Transverse colon (tissue), 4 donors: ENCODE results near the gene HOXB1. TPM values are rescaled to one million over a fixed set of nuclear protein-coding genes. Genes with fewer than 3 reads are reported as not detected.
A peak's percentile ranks its signal among the peaks of the same experiment; 100 is the strongest.

Source experiments
- DNase-seq: peaks from one replicate; pipeline ENCODE4 v3.0.0-alpha.2; 2019
- H3K27ac ChIP-seq, 4 donors: fragments of 200-600 bp; sonication (generic); 2 replicates each; pipeline ENCODE4 v1.5.1; 2016 to 2018; ENCODE audit warnings: inconsistent platforms in 4 of 4
- H3K27me3 ChIP-seq: fragments of 200-600 bp; sonication (generic); 2 replicates; pipeline ENCODE4 v1.5.1; 2017; ENCODE audit warnings: inconsistent platforms
- H3K36me3 ChIP-seq, 4 donors: fragments of 200-600 bp; sonication (generic); 2 replicates each; pipeline ENCODE4 v1.5.1; 2017 to 2019; ENCODE audit warnings: inconsistent platforms in 4 of 4
- H3K4me1 ChIP-seq, 4 donors: fragments of 200-600 bp; sonication (generic); 2 replicates each; pipeline ENCODE4 v1.5.1; 2017 to 2020; ENCODE audit warnings: inconsistent platforms in 4 of 4
- H3K4me3 ChIP-seq, 4 donors: fragments of 200-600 bp; sonication (generic); 1 replicate in 1 of 4; 2 replicates in 3 of 4; pipeline versions ENCODE4 v1.5.1 to v1.6.1; 2017 to 2019; ENCODE audit warnings: inconsistent platforms in 4 of 4
- H3K9me3 ChIP-seq, 2 donors: fragments of 200-600 bp; sonication (generic); 2 replicates each; pipeline ENCODE4 v1.5.1; 2017 to 2019; ENCODE audit warnings: inconsistent platforms in 2 of 2
- CTCF ChIP-seq, 5 experiments: fragments of 200-600 bp in 3 of 5; fragments of 450-650 bp in 2 of 5; sonication (generic) in 3 of 5; IDR thresholded peaks; 1 replicate in 2 of 5; 2 replicates in 3 of 5; pipeline ENCODE4 v1.5.1; 2016 to 2017; ENCODE audit warnings: antibody characterized with exemption in 5 of 5, inconsistent platforms in 3 of 5, mild to moderate bottlenecking in 2 of 5, moderate library complexity in 1 of 5
- EP300 ChIP-seq: sonication (generic); formaldehyde crosslinking; IDR thresholded peaks from one replicate; pipeline ENCODE4 v1.6.1; 2017; ENCODE audit warnings: antibody characterized with exemption, low read depth
- POLR2A ChIP-seq: fragments of 450-650 bp; IDR thresholded peaks from one replicate; pipeline ENCODE4 v1.6.1; 2016; ENCODE audit warnings: antibody characterized with exemption, mild to moderate bottlenecking, moderate library complexity
- POLR2AphosphoS5 ChIP-seq, 3 donors: sonication (generic); formaldehyde crosslinking; IDR thresholded peaks; one replicate each; pipeline ENCODE4 v1.6.1; 2016; ENCODE audit warnings: antibody characterized with exemption in 3 of 3
- WGBS, 2 donors: methylation state at CpG; one replicate each; pipeline ENCODE4 v1.1.5; 2018; ENCODE audit warnings: low coverage in 1 of 2; 5-methylcytosine and 5-hydroxymethylcytosine counted together
- in situ Hi-C, 4 donors: fragments of 200-750 bp; cut with MboI; loops; one replicate each; pipeline versions ENCODE4 v1.15.0 to v1.15.1; 2017; ENCODE audit warnings: low sequenced_read_pairs in 3 of 4, low pct_ligation_motif_present in 1 of 4, low pct_unique_long_range_greater_than_20kb in 1 of 4
- intact Hi-C: fragments of 100-400 bp; cut with DNase I; formaldehyde crosslinking; loops from one replicate; pipeline ENCODE4 v1.15.1; 2023; ENCODE audit warnings: low total_unique reads
- total RNA-seq, 4 donors: library from RNA; depleted of rRNA; stranded (reverse); fragments of >200 nt; gene quantifications; one replicate each; pipeline ENCODE4 v1.1.0, GENCODE V29; 2016

The HOXB1 gene
- total RNA-seq, 4 donors from 2014 or later, result not detected

- no peak overlapping the region for H3K4me3 ChIP-seq
- no peaks in the 10 kb centered on the region for H3K36me3 ChIP-seq
- H3K4me1 ChIP-seq, result peaks cover 0 to 21% (median 9%) of the 10 kb centered on the region in 4 donors
- no peak overlapping the region for H3K27ac ChIP-seq
- no peaks in the 10 kb centered on the region for H3K27me3 ChIP-seq
- no peak for DNase-seq
- TF ChIP-seq EP300 (no peak), CTCF (IDR thresholded peaks at IDR 0.05) (no peak), POLR2A (no peak), POLR2AphosphoS5 (IDR thresholded peaks at IDR 0.05) (no peak)
- no peaks in the 10 kb centered on the region for H3K9me3 ChIP-seq
- 85% methylated on average over 2 of the region's 2 CpGs; no CpG with 5 or more reads in 1 of the 2 donors for WGBS, 2 donors
- in situ Hi-C loops (no loop called here), intact Hi-C loops (no loop called here)
These were observed 28.5 kb downstream of the HOXB1 start for GRCh38 chr17:48502312-48502711.

DNA sequence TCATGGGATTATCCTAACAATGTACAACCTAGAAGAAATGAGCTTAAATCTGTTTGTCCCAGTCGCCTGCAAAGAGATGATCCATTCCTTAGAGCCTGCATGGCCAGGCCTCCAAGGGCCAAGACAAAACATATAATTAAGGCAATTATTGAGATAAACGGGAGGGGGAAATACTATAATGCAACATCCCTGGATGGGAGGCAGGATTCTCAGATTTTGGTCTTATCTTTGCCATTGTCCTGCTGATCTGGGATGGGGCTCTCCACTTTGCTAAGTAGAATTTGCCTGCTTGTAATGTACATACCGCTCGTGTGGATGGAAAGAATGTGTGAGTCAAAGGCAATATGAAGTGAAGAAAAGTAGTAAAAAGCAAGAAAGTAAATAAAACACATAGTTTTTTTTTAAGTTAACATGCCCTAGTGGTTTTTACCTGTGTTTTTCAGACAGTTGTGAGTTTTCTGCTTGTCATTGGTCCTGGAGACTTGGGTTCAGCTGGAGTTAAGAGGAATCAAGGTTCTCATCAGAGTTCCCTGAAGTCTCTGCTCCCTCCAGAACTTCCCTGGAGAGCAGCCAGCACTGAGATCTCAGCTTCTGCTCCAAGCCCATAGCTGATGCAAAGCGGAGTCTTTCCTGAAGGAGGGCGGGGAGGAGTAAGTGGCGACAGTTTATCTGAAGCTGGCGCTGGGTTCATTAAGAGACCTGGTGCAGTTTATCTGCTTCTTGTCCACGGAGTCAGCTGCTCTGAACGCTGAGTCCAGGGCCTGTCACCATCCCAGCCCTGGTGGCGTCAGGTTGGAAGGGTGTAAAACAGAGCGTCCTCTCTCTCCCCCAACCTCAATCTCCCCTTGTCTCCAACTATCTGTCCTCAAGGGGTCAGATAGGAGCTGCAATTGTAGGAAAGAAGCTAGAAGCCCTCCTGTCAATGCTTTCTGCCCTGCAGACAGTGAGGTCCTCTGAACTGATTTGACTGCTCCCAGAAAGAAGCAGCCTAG, 30.1 kb downstream of the HOXB1 start:
- DNase-seq, result peak; percentile 35
- peak overlapping the region; percentile 8 to 54 (median 42) for H3K27ac ChIP-seq
- TF ChIP-seq POLR2A (no peak), CTCF (IDR thresholded peaks at IDR 0.05) (peak in 3 of 5 experiments; percentile 13 to 36 (median 15))
- in situ Hi-C loops, result no loop called here
- H3K9me3 ChIP-seq, result no peaks in the 10 kb centered on the region
- no peaks in the 10 kb centered on the region for H3K36me3 ChIP-seq
- WGBS, 2 donors, result 61 to 85% methylated on average over 4 to 12 of the region's 12 CpGs
- no peaks in the 10 kb centered on the region for H3K27me3 ChIP-seq
- peaks cover 0 to 18% (median 6%) of the 10 kb centered on the region in 4 donors for H3K4me1 ChIP-seq
- no peak overlapping the region for H3K4me3 ChIP-seq
- intact Hi-C loops, result no loop called here

- no peak for TF ChIP-seq POLR2AphosphoS5 (IDR thresholded peaks at IDR 0.05)
- no peak for TF ChIP-seq EP300
- no peak for TF ChIP-seq POLR2A
- TF ChIP-seq CTCF (IDR thresholded peaks at IDR 0.05), result no peak
- no peaks in the 10 kb centered on the region for H3K27me3 ChIP-seq
- no peak overlapping the region for H3K4me3 ChIP-seq
- intact Hi-C loops (no loop called here), in situ Hi-C loops (loop anchor here in 1 of 4 donors (10.0 kb wide), 1 partner anchor 95 kb away; the partner anchor contains the start of genes HOXB3 and HOXB5)
- peaks cover 0 to 9% (median 4%) of the 10 kb centered on the region in 4 donors for H3K4me1 ChIP-seq
- peak overlapping the region in 3 of 4 donors; percentile 40 to 54 (median 43) for H3K27ac ChIP-seq
- DNase-seq, result no peak
- H3K36me3 ChIP-seq, result no peaks in the 10 kb centered on the region
- WGBS, 2 donors, result 94% methylated on average over 5 of the region's 5 CpGs; no CpG with 5 or more reads in 1 of the 2 donors
- H3K9me3 ChIP-seq, result no peaks in the 10 kb centered on the region
These were observed 30.9 kb downstream of the HOXB1 start for GRCh38 chr17:48499735-48500434.

DNA sequence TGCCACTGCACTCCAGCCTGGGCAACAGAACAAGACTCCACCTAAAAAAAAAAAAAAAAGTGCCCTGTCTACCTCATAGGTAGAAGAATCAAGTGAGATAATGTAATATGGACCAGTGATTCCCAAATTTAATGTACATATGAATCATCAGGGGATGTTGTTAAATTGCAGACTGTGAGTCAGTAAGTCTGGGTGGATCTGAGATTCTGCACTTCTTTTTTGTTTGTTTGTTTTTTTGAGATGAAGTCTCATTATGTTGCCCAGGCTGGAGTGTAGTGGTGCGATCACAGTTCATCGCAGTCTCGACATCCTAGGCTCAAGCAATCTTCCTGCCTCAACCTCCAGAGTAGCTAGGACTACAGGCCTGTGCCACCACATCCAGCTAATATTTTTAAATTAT, 31.6 kb downstream of the HOXB1 start:
- H3K27ac ChIP-seq, result no peak overlapping the region
- DNase-seq, result no peak
- no peak overlapping the region for H3K4me3 ChIP-seq
- H3K9me3 ChIP-seq, result no peaks in the 10 kb centered on the region
- WGBS, 2 donors, result 97% methylated on average over 3 of the region's 3 CpGs; no CpG with 5 or more reads in 1 of the 2 donors
- no peaks in the 10 kb centered on the region for H3K27me3 ChIP-seq
- in situ Hi-C loops, result loop anchor here in 1 of 4 donors (10.0 kb wide), 1 partner anchor 96 kb away; the partner anchor contains the start of genes HOXB3 and HOXB5
- intact Hi-C loops, result no loop called here
- TF ChIP-seq POLR2A (no peak), POLR2AphosphoS5 (IDR thresholded peaks at IDR 0.05) (no peak), EP300 (no peak), CTCF (IDR thresholded peaks at IDR 0.05) (no peak)
- peaks cover 0 to 7% (median 2%) of the 10 kb centered on the region in 4 donors for H3K4me1 ChIP-seq
- no peaks in the 10 kb centered on the region for H3K36me3 ChIP-seq
